ENCODE results near the gene CTSG.

DNA sequence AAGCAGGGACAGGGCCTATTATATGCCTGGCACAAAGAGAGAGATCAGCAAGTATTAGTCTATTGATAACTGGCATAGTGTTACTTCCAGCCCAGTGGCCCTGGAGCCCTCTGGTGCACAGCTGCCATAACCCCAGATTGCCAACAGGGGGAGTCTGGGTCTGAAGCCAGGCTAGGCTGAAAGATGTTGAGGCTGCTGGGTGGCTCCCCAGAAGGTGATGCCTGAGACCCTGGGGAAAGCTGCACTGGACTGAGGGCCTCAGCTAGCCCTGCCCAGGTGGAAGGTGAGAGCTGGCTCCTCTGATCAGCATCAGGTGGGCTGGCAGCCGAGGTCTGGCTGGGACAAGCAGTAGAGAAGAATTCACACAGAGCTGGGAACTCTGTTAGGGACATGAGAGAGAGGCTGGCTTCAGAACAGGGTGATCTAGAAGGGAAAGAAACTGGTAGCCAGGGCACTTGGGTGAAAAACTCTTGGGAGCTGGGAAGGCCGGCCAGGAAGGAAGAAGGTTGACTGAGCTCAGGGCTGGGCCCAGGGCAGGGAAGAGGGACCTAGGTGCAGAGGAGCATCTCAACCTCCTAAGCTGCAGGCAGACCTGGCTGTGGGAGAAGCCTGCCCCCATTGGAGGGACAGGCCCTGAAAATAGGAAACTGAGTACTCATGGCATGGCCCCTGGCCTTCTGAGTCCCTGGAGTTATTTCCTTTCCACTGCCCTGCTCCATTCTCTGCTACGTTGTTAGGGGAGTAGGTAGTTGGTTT lies 29.6 kb upstream of the CTSG start:
- TF ChIP-seq, protein P1, sequence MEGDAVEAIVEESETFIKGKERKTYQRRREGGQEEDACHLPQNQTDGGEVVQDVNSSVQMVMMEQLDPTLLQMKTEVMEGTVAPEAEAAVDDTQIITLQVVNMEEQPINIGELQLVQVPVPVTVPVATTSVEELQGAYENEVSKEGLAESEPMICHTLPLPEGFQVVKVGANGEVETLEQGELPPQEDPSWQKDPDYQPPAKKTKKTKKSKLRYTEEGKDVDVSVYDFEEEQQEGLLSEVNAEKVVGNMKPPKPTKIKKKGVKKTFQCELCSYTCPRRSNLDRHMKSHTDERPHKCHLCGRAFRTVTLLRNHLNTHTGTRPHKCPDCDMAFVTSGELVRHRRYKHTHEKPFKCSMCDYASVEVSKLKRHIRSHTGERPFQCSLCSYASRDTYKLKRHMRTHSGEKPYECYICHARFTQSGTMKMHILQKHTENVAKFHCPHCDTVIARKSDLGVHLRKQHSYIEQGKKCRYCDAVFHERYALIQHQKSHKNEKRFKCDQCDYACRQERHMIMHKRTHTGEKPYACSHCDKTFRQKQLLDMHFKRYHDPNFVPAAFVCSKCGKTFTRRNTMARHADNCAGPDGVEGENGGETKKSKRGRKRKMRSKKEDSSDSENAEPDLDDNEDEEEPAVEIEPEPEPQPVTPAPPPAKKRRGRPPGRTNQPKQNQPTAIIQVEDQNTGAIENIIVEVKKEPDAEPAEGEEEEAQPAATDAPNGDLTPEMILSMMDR (IDR thresholded peaks at IDR 0.05; ENCODE audit: low read depth, low read length), result peak; percentile 88
- TF ChIP-seq EZH2phosphoT487 (IDR thresholded peaks at IDR 0.05; ENCODE audit: low read depth), result no peak

Data from OCI-LY3 (cell line).